Adrenal gland (tissue), 12 donors: Measurements from ENCODE around the gene SYNE1. TPM values are rescaled to one million over a fixed set of nuclear protein-coding genes. Genes with fewer than 3 reads are reported as not detected.

Source experiments
- DNase-seq, 7 donors: peaks; one replicate each; pipeline ENCODE4 v3.0.0-alpha.2; 2019 to 2020
- H3K27ac ChIP-seq, 5 donors: fragments of 200-600 bp; sonication (generic) in 4 of 5; 1 replicate in 3 of 5; 2 replicates in 2 of 5; pipeline versions ENCODE4 v1.5.1 to v1.8.0; 2016 to 2020; ENCODE audit warnings: mild to moderate bottlenecking in 1 of 5
- H3K27me3 ChIP-seq: fragments of 200-600 bp; 2 replicates; pipeline ENCODE4 v1.8.0; 2021
- H3K36me3 ChIP-seq, 2 donors: fragments of 200-600 bp; replicated peaks in 1 of 2; 1 replicate in 1 of 2; 2 replicates in 1 of 2; pipeline versions ENCODE4 v1.5.1 to v1.8.0; 2018 to 2022
- H3K4me1 ChIP-seq, 2 donors: fragments of 200-600 bp; replicated peaks in 1 of 2; 1 replicate in 1 of 2; 2 replicates in 1 of 2; pipeline versions ENCODE4 v1.5.1 to v1.8.0; 2018 to 2021
- H3K4me3 ChIP-seq, 4 donors: fragments of 200-600 bp; sonication (generic) in 3 of 4; one replicate each; pipeline ENCODE4 v1.5.1; 2016 to 2018
- H3K9me3 ChIP-seq, 3 donors: fragments of 200-600 bp; sonication (generic) in 1 of 3; replicated peaks in 1 of 3; 1 replicate in 2 of 3; 2 replicates in 1 of 3; pipeline versions ENCODE4 v1.5.1 to v1.8.0; 2016 to 2021
- CTCF ChIP-seq, 6 experiments: fragments of 450-650 bp in 4 of 6; fragments of 200-600 bp in 2 of 6; sonication (generic) in 1 of 6; IDR thresholded peaks; 1 replicate in 5 of 6; 2 replicates in 1 of 6; pipeline versions ENCODE4 v1.5.1 to v1.8.0; 2016 to 2021; ENCODE audit warnings: antibody characterized with exemption in 6 of 6, mild to moderate bottlenecking in 2 of 6, moderate library complexity in 1 of 6
- POLR2A ChIP-seq, 2 donors: fragments of 450-650 bp; IDR thresholded peaks; one replicate each; pipeline ENCODE4 v1.6.1; 2017; ENCODE audit warnings: antibody characterized with exemption in 2 of 2, mild to moderate bottlenecking in 2 of 2, moderate library complexity in 1 of 2
- WGBS, 4 donors: extraction: QIAGEN DNeasy Blood & Tissue Kit in 2 of 4; methylation state at CpG; one replicate each; pipeline versions ENCODE4 v1.1.5 to v1.1.7; 2013 to 2017; 5-methylcytosine and 5-hydroxymethylcytosine counted together
- intact Hi-C, 2 donors: fragments of 100-400 bp; cut with DNase I; formaldehyde crosslinking; loops; one replicate each; pipeline versions ENCODE4 v1.14.1 to v1.15.0; 2022 to 2023
- polyA plus RNA-seq, 3 donors: library from polyadenylated mRNA; stranded (reverse); fragments of 200-250 nt in 2 of 3; fragments of 350-450 nt in 1 of 3; fragmentation: Illumina TruSeq in 1 of 3; extraction: RNeasy Lipid Tissue Mini Kit (QIAGEN cat#74804) in 1 of 3; gene quantifications; one replicate each; pipeline ENCODE4 v1.2.3, GENCODE V29; 2013 to 2014
- total RNA-seq, 9 donors: library from RNA; depleted of rRNA in 4 of 9; stranded (reverse); fragments of >200 nt in 4 of 9; fragments of 120-200 nt in 1 of 9; fragmentation: NEBNext Ultra II Directional in 1 of 9; extraction: Animal tissue kit (Norgen Biotek cat#: 25700) in 1 of 9; gene quantifications; one replicate each; pipeline versions ENCODE4 v1.1.0 to v1.2.4, GENCODE V29; 2013 to 2023
- donor health status: healthy with polysubstance abuse.
- donor health status: Bipolar disorder and iron deficiency.
- donor health status: DM: yes; HTN: yes; CAD: no.
- donor health status: DM: no; HTN: no; CAD: no.
- donor health status: DM: no; HTN: no; CAD: no.
- donor health status: DM: yes; HTN: yes; CAD: no.

SYNE1 gene
- total and polyA plus RNA-seq, 12 donors = 29.0 to 170 (median 93.1) TPM

DNA sequence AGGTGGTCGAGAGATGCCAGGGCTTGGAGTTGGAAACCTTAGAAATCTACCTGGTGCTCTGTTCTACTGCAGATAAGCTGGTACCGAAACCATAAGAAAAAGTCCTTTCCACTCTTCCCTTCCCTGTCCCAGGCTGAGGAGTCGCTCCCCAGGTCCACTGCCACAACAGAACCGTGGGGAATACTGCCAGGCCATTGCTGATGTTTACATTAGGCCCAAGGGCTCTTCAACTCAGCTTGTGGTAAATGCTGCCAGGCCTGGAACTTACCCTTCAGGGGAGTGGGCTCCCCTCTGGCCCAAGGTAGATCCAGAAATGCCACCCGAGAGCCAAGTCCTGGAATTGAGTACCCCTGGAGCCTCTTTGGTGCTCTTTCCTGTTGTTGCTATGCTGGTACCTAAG, 441.3 kb downstream of the SYNE1 start:
- intact Hi-C loops = no loop called here
- Histone ChIP-seq H3K4me1 (no peaks in the 10 kb centered on the region), H3K36me3 (peaks cover 0 to 25% of the 10 kb centered on the region in 2 donors), H3K27me3 (no peaks in the 10 kb centered on the region), H3K4me3 (no peak overlapping the region), H3K27ac (no peak overlapping the region), H3K9me3 (no peaks in the 10 kb centered on the region)
- TF ChIP-seq CTCF (IDR thresholded peaks at IDR 0.05) (no peak), POLR2A (IDR thresholded peaks at IDR 0.05) (no peak)
- WGBS, 4 donors = 78 to 97% (median 88%) methylated on average over 3 to 5 of the region's 5 CpGs
- DNase-seq = no peak

DNA sequence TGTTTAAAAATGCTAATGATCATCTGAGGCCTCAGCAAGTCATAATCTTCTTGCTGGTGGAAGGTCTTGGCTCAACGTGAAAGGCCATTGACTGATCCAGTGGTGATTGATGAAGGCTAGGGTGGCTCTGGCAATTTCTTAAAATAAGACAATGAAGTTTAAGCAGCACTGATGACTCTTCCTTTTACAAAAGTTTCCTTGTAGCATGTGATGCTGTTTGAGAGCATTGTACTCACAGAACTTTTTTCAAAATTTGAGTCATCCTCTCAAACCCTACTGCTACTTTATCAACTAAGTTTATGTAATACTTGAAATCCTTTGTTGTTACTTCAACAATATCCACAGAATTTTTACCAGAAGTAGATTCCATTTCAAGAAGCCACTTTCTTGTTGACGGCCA, 447.4 kb downstream of the SYNE1 start:
- no peak for TF ChIP-seq CTCF (IDR thresholded peaks at IDR 0.05)
- TF ChIP-seq POLR2A (IDR thresholded peaks at IDR 0.05) = no peak
- intact Hi-C loops = no loop called here
- H3K9me3 ChIP-seq = no peaks in the 10 kb centered on the region
- H3K27me3 ChIP-seq = no peaks in the 10 kb centered on the region
- no peaks in the 10 kb centered on the region for H3K4me1 ChIP-seq
- WGBS, 4 donors = 65 to 83% (median 67%) methylated on average over 2 of the region's 2 CpGs
- no peak overlapping the region for H3K4me3 ChIP-seq
- DNase-seq = no peak
- no peaks in the 10 kb centered on the region for H3K36me3 ChIP-seq
- no peak overlapping the region for H3K27ac ChIP-seq

DNA sequence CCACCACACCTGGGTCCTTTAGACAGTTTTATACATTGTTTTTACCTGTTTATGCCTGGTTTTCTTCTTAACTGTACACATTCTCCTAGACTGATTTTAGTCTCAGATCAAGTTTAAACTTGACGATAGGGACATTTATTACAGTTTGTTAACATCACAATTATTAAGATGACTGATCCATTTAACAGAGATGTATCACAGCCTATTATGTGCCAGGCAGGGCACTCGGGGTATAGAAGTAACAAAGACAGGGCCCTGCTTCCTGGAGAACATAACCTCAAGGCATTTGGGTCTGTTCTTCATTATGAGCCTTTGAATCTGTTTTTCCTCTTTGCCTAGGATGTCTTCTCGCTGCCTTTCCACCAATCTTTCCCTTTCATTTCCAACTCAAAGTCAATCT, 449.2 kb downstream of the SYNE1 start:
- no peaks in the 10 kb centered on the region for H3K27me3 ChIP-seq
- no peak overlapping the region for H3K27ac ChIP-seq
- TF ChIP-seq CTCF (IDR thresholded peaks at IDR 0.05) (no peak), POLR2A (IDR thresholded peaks at IDR 0.05) (no peak)
- no peaks in the 10 kb centered on the region for H3K36me3 ChIP-seq
- H3K4me3 ChIP-seq = no peak overlapping the region
- H3K4me1 ChIP-seq = no peaks in the 10 kb centered on the region
- intact Hi-C loops = no loop called here
- no peak for DNase-seq
- H3K9me3 ChIP-seq = no peaks in the 10 kb centered on the region
- 89 to 95% (median 92%) methylated on average over 3 of the region's 3 CpGs for WGBS, 4 donors

DNA sequence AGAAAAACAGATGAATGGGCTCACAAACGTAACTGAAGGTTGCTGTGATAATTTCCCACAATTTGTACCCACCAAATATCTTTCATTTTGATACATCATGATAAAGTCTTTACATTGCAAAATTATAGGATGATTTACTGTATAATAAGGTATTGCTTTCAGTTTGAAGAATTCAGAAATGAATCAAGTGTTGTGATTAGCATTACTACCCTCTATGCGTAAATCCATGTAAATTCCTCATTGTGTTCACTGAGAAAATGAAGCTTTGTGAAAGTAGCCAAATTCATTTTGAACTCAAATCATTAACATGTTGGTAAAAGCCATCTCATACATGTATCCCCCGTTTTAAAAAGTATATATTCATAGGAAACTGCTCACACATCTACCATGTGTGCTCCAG, 450.3 kb downstream of the SYNE1 start:
- DNase-seq = no peak
- 89 to 94% (median 92%) methylated on average over 3 of the region's 3 CpGs for whole genome bisulfite sequencing, 4 donors
- intact Hi-C loops = no loop called here
- Histone ChIP-seq H3K9me3 (no peaks in the 10 kb centered on the region), H3K27ac (no peak overlapping the region), H3K27me3 (no peaks in the 10 kb centered on the region), H3K36me3 (no peaks in the 10 kb centered on the region), H3K4me1 (no peaks in the 10 kb centered on the region), H3K4me3 (no peak overlapping the region)
- no peak for TF ChIP-seq CTCF (IDR thresholded peaks at IDR 0.05)
- TF ChIP-seq POLR2A (IDR thresholded peaks at IDR 0.05) = no peak
